Mesothelial cell of epicardium (in vitro differentiated cells): ENCODE measurements around the gene TCERG1L. TPM values are rescaled to one million over a fixed set of nuclear protein-coding genes. Genes with fewer than 3 reads are reported as not detected.
A peak's percentile ranks its signal among the peaks of the same experiment; 100 is the strongest.

Experiments
- DNase-seq, 2 experiments: peaks; one replicate each; pipeline ENCODE4 v3.0.0; 2021; ENCODE audit warnings: low spot score in 2 of 2; ENCODE audit not compliant: unreplicated experiment in 2 of 2
- H3K27ac Mint-ChIP-seq: 2 replicates; pipeline ENCODE4 v1.8.0; 2021; ENCODE audit warnings: mixed read lengths
- H3K27me3 Mint-ChIP-seq: 2 replicates; pipeline ENCODE4 v1.8.0; 2021; ENCODE audit warnings: low read depth, mixed read lengths
- H3K36me3 Mint-ChIP-seq: 2 replicates; pipeline ENCODE4 v1.8.0; 2021; ENCODE audit warnings: mixed read lengths
- H3K4me1 Mint-ChIP-seq: 2 replicates; pipeline ENCODE4 v1.8.0; 2021; ENCODE audit warnings: mixed read lengths
- H3K4me3 Mint-ChIP-seq: 2 replicates; pipeline ENCODE4 v1.8.0; 2021; ENCODE audit warnings: mild to moderate bottlenecking, moderate library complexity, mixed read lengths
- H3K9me3 Mint-ChIP-seq: 2 replicates; pipeline ENCODE4 v1.8.0; 2021; ENCODE audit warnings: mixed read lengths
- CTCF ChIP-seq: fragments of 200-600 bp; sonication (generic); IDR thresholded peaks from one replicate; pipeline ENCODE4 v1.5.0; 2021; ENCODE audit warnings: antibody characterized with exemption; ENCODE audit not compliant: unreplicated experiment
- total RNA-seq: library from RNA; stranded (reverse); gene quantifications from 3 replicates; pipeline ENCODE4 v1.2.1, GENCODE V29; 2021

Gene TCERG1L
- total RNA-seq, 1 donor from 2014 or later = 0.63 TPM

GRCh38 chr10:131186547-131187253 lies 124.8 kb downstream of the TCERG1L start:
- DNase-seq = no peak
- no peak overlapping the region for H3K4me3 Mint-ChIP-seq
- H3K27ac Mint-ChIP-seq = no peak overlapping the region
- peaks cover 22% of the 10 kb centered on the region for H3K4me1 Mint-ChIP-seq
- H3K36me3 Mint-ChIP-seq = no peaks in the 10 kb centered on the region
- no peaks in the 10 kb centered on the region for H3K27me3 Mint-ChIP-seq
- H3K9me3 Mint-ChIP-seq = no peaks in the 10 kb centered on the region
- TF ChIP-seq CTCF = no peak

GRCh38 chr10:131184503-131184902 lies 127.0 kb downstream of the TCERG1L start:
- no peak for TF ChIP-seq CTCF
- Mint-ChIP-seq H3K36me3 (no peaks in the 10 kb centered on the region), H3K4me1 (peaks cover 22% of the 10 kb centered on the region), H3K4me3 (no peak overlapping the region), H3K27ac (no peak overlapping the region), H3K27me3 (no peaks in the 10 kb centered on the region), H3K9me3 (no peaks in the 10 kb centered on the region)
- no peak for DNase-seq

GRCh38 chr10:131183546-131184045 lies 127.9 kb downstream of the TCERG1L start:
- peak in 1 of 2 experiments; percentile 29 for DNase-seq
- TF ChIP-seq CTCF = no peak
- no peaks in the 10 kb centered on the region for H3K9me3 Mint-ChIP-seq

GRCh38 chr10:131181456-131181855 lies 130.1 kb downstream of the TCERG1L start:
- peak in 1 of 2 experiments; percentile 19 for DNase-seq
- no peak overlapping the region for H3K27ac Mint-ChIP-seq
- H3K9me3 Mint-ChIP-seq = no peaks in the 10 kb centered on the region
- H3K4me1 Mint-ChIP-seq = peaks cover 21% of the 10 kb centered on the region
- TF ChIP-seq CTCF = no peak
- H3K4me3 Mint-ChIP-seq = no peak overlapping the region
- H3K36me3 Mint-ChIP-seq = no peaks in the 10 kb centered on the region
- H3K27me3 Mint-ChIP-seq = no peaks in the 10 kb centered on the region

More at GRCh38 chr10:131183546-131184045, 127.9 kb downstream of the TCERG1L start:
- peaks cover 30% of the 10 kb centered on the region for H3K4me1 Mint-ChIP-seq
- H3K36me3 Mint-ChIP-seq = no peaks in the 10 kb centered on the region
- no peaks in the 10 kb centered on the region for H3K27me3 Mint-ChIP-seq
- H3K4me3 Mint-ChIP-seq = no peak overlapping the region
- H3K27ac Mint-ChIP-seq = no peak overlapping the region

GRCh38 chr10:131180740-131181415 lies 130.6 kb downstream of the TCERG1L start:
- DNase-seq = peak in 1 of 2 experiments; percentile 26

More at GRCh38 chr10:131180740-131181415, 130.6 kb downstream of the TCERG1L start:
- Mint-ChIP-seq H3K4me1 (peaks cover 21% of the 10 kb centered on the region), H3K27ac (no peak overlapping the region), H3K4me3 (no peak overlapping the region), H3K27me3 (no peaks in the 10 kb centered on the region), H3K9me3 (no peaks in the 10 kb centered on the region), H3K36me3 (no peaks in the 10 kb centered on the region)
- no peak for TF ChIP-seq CTCF
